KG1 (cell line): ENCODE results near the gene FAM216A.
A peak's percentile ranks its signal among the peaks of the same experiment; 100 is the strongest.
"Not testable (repeated sequence)": the region's sequence is repeated elsewhere in the genome, so short reads cannot be mapped to it uniquely, and the experiment has no call there.

Source experiments
- DNase-seq: peaks from one replicate; lab custom pipeline; 2025; lab: John Stamatoyannopoulos, UW

The FAM216A gene, protein sequence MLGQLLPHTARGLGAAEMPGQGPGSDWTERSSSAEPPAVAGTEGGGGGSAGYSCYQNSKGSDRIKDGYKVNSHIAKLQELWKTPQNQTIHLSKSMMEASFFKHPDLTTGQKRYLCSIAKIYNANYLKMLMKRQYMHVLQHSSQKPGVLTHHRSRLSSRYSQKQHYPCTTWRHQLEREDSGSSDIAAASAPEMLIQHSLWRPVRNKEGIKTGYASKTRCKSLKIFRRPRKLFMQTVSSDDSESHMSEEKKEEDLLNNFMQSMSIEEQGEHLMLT

DNA sequence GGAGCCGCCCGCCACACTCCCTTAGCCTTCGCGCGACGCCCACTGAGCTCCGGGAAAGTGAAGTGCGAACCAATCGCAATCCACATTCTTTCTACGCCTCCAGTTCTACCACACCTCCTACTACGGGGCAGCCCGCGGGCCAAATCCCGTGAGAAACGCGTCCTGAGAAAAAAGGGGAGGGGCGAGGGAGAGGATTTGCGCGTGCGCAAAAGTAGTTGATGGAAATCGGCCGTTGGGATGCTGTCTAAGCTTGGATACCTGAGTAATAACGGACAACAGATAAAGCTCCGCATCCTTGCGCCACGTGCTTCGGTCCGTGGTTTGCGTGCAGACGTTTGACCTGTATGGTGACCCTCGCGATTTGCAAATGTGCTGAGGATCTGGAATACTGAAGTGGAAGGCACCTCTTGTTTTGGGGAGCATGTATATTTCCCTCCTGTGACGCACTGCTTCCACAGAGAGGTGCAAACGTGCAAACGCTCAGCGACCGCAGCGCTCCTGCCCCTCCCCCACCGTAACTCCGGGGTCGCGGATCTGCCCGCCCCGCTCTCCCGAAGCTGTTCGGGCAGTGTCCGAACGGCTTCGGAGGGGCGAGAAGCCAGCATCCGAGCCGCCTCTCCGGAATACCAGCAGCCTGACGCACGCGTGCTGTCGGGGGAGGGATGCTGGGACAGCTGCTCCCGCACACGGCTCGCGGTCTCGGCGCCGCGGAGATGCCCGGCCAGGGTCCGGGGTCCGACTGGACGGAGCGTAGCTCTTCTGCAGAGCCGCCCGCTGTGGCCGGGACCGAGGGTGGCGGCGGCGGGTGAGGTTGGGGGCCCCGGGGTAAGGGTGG, at the start of gene FAM216A, which contains the start of gene GPN3:
Gene FAM216A (plus strand): TSS at position 632 of the 835 bp plus-strand sequence. CDS start 31 bp downstream, at position 663.
Gene GPN3 (minus strand): TSS at position 44 of the 835 bp plus-strand sequence. CDS start 54 bp downstream, outside the sequence.
- peak; percentile 94 for DNase-seq

GRCh38 chr12:110420644-110421043, 48.0 kb upstream of the FAM216A start:
- not testable (repeated sequence) for DNase-seq

- no peak for DNase-seq
Observed at GRCh38 chr12:110421159-110421661, 47.4 kb upstream of the FAM216A start.

- no peak for DNase-seq
Observed at GRCh38 chr12:110421701-110422100, 46.9 kb upstream of the FAM216A start.

DNA sequence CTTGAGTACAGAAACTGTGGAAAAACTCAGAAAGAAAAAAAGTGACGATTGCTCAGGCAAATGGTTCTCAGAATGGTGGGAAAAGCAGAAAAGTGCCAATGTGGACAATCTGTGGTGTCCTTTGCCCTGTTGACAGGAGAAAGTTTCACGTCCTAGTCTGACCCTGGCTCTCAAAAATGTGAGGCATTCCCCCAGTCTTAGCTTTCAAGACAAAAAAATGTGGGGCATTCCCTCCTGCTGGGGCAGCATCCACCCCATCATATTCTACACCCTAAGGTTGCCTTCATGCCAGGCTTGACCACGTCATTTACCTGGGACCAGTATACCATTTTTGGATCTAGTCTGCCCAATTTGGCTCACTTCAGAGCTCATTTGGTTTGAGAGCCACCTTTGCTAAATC, 44.4 kb upstream of the FAM216A start:
- no peak for DNase-seq

- DNase-seq = no peak
Observed at GRCh38 chr12:110426406-110426805, 42.2 kb upstream of the FAM216A start.

- not testable (repeated sequence) for DNase-seq
Observed at GRCh38 chr12:110429676-110430075, 39.0 kb upstream of the FAM216A start.

DNA sequence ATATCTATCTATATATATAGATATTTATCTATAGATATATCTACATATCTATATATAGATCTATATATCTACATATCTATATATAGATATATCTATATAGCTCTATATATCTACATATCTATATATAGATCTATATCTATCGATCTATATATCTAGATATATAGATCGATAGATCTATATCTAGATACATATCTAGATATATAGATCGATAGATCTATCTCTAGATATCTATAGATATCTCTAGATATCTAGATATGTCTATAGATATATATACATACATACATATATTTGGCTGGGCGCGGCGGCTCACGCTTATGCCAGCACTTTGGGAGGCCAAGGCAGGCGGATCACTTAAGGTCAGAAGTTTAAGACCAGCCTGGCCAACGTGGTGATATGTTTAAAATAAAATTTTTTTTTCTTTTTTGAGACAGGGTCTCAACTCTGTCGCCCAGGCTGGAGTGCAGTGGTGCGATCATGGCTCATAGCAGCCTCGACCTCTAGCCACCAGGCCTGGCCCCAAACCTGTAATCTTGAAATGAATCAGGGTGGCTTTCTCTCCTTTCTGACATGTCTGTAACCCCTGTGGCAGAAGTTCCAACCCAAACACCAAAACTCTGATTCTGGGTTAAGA, 36.6 kb upstream of the FAM216A start:
- DNase-seq = no peak

DNA sequence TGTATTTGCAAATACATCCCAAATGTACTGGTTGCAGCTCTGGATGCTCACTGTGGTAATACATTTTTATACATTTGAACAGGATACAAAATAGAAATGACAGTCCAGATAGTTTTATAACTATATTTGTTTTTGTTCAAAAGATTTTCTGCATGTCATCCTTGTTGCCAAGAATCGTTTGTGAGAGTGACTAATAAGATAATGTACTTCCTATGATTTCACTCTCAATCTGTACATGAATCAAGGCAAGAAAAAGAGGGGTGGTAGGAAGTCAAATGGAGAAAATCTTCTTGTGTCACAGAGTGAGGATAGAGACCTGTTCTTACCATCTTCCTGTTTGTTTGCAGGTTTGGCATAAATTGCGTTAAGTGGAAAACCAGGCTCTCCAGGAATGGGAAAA, 32.4 kb upstream of the FAM216A start:
- DNase-seq = no peak

DNA sequence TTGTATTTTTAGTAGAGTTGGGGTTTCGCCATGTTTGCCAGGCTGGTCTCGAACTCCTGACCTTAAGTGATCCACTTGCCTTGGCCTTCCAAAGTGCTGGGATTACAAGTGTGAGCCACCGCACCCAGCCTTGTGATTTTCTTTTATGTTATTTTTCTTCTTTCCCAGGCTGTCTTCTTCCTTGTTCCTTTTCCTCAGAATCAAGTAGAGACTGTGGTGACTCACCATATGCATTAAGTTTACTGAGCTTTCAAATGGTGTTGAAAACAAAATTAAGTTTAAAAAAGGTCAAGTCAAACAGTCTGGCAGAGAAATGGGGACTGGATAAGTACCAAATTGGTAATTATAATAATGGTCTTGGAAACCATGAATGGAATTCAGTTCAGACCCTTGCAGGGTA, 24.2 kb upstream of the FAM216A start:
- no peak for DNase-seq

DNA sequence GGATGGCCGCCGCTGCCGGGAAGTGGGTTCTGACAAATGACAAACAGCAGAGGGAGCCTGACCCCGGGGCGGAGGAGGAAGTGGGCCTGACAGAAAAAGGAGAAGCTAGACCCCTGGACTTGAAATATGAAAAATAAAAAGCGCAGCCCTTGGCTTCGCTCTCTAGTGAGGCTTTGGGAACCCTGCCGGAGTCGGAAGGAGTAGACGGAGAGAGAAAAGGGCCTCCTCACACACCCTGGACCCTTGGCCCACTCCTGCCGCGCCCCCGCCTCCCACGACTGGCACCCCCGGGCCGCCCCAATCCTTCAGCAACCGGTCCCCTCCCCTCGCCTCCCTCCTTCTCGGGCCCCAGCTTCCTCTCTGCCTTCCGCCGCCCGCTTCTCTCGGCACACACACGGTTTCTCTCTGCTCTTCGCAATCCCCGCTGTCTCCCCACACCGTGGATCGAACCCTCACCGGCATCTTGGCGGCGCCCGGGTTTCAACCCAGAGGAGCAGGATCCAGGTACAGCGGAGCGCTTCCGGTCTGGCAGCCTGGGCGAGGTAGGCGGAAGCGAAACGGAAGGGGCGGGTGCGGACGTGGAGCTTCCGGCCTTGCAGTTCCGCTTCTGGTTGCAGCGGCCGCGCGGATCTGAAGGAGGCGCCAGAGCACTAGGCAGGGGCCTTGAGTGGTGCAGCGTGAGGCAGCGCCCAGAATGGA, 18.7 kb upstream of the FAM216A start, which contains the start of gene ARPC3:
Gene ARPC3 (minus strand): TSS at position 539 of the 699 bp plus-strand sequence. CDS start 77 bp downstream, at position 462.
- DNase-seq = peak; percentile 89

GRCh38 chr12:110451263-110451662, 17.4 kb upstream of the FAM216A start:
- no peak for DNase-seq

DNA sequence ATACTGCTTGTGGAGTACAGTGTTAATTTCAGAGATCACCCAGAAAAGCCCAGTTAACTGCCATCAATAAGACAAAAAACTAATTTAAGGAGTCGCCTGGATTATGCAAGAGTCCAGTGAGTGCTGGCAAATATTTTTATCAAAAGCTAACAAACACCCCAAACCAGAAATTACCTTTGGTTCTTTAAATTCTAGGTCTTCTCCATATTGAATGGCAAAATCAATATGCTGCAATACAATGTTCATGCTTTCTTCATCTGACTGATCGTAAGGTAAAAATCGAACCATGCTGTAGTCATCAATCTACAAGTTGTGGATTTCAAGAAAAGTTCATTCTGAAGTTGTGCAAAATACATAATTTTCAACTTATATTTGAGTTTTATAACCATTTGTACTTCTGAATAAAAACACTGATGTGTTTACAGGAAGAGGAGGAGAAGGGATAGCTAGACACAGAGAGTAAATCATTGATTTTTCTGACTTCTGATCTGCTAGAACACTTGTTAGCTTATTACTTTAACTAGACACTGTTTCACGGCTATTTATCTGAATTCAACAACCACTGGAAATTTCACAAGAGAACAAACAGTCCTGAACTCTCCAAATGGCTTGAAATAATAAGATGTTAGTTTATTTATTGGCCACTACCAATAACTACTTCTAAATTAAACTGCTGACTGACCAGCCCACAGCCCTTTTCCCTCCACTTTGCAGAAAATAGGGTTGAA, 14.9 kb upstream of the FAM216A start:
- DNase-seq = no peak

DNA sequence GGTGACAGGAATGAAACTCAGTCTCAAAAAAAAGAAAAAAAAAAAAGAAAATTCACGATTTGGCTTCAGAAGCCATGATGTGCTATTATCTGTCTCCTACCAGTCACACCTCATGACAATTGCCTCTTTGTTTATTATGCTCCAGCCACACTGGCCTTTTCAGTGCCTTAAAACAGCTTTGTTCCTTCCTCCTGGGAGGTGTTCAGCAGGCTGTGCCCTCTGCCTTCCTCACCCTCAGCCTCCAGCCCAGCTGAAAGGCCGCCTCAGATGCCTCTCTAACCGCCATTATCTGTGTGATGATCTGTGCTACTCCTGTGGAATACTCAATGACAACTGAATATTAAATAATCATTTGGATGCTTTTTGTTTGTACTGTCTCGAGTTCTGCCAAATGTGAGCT, 9.9 kb upstream of the FAM216A start:
- DNase-seq = no peak

DNA sequence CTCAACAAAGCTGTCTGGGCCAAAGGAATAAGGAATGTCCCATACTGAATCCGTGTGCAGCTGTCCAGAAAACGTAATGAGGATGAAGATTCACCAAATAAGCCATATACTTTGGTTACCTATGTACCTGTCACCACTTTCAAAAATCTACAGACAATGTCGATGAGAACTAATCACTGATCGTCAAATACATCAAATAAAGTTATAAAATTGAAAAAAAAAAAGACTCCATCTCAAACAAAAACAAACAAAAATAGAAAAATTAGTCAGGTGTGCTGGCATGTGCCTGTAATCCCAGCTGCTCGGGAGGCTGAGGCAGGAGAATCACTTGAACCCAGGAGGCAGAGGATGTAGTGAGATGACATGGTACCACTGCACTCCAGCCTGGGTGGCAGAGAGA, 7.5 kb upstream of the FAM216A start:
- not testable (repeated sequence) for DNase-seq

GRCh38 chr12:110465024-110465423, 3.6 kb upstream of the FAM216A start:
- no peak for DNase-seq

- DNase-seq = not testable (repeated sequence)
Observed at GRCh38 chr12:110465765-110466164, 2.9 kb upstream of the FAM216A start.

DNA sequence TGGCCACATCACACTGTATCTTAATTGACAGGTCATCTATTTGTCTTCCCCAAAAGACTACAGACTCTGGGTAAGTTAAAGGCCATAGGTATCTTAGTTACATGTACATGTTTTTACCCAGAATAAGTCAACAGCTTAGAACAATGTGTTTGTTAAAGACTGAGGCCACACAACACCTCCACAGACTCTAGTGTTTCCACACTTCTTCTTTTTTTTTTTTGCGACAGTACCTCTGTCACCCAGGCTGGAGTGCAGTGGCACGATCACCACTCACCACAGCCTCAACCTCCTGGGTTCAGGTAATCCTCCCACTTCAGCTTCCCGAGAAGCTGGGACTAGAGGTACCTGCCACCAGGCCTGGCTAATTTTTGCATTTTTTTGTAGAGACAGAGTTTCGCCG, 1.9 kb upstream of the FAM216A start:
- DNase-seq = no peak

- DNase-seq = no peak
Observed at GRCh38 chr12:110467847-110468213, 815 bp upstream of the FAM216A start.

- no peak for DNase-seq
Observed at GRCh38 chr12:110475426-110475825, 6.8 kb downstream of the FAM216A start.
